ENCODE results near the gene ELP4.

GRCh38 chr11:31690516-31690915 is 180.9 kb downstream of the ELP4 start:
- TF ChIP-seq CTCF (IDR thresholded peaks at IDR 0.05) = no peak
- TF ChIP-seq POLR2A (IDR thresholded peaks at IDR 0.05) = no peak
